Fibroblast of villous mesenchyme (primary cell): ENCODE data around the gene XAB2. TPM values are rescaled to one million over a fixed set of nuclear protein-coding genes. Genes with fewer than 3 reads are reported as not detected.

Experiments
- DNase-seq: peaks from one replicate; pipeline ENCODE4 v3.0.0-alpha.2; 2010; ENCODE audit warnings: low read depth
- H3K4me3 ChIP-seq: 2 replicates; pipeline ENCODE4 v1.5.1; 2011; ENCODE audit warnings: low read depth, mild to moderate bottlenecking, low read length
- CTCF ChIP-seq: IDR thresholded peaks from 2 replicates; pipeline ENCODE4 v1.5.1; 2012; ENCODE audit warnings: low read depth, mild to moderate bottlenecking, low read length; ENCODE audit not compliant: insufficient read depth
- total RNA-seq: library from RNA; depleted of rRNA; stranded (reverse); fragments of >200 nt; gene quantifications from 2 replicates; pipeline ENCODE4 v1.2.3, GENCODE V29; 2012

Gene XAB2
- total RNA-seq, 1 donor, result 32.0 TPM

GRCh38 chr19:7607874-7608560 is 21.3 kb downstream of the XAB2 start:
- TF ChIP-seq CTCF, result no peak
- H3K4me3 ChIP-seq, result no peak overlapping the region
- DNase-seq, result no peak

DNA sequence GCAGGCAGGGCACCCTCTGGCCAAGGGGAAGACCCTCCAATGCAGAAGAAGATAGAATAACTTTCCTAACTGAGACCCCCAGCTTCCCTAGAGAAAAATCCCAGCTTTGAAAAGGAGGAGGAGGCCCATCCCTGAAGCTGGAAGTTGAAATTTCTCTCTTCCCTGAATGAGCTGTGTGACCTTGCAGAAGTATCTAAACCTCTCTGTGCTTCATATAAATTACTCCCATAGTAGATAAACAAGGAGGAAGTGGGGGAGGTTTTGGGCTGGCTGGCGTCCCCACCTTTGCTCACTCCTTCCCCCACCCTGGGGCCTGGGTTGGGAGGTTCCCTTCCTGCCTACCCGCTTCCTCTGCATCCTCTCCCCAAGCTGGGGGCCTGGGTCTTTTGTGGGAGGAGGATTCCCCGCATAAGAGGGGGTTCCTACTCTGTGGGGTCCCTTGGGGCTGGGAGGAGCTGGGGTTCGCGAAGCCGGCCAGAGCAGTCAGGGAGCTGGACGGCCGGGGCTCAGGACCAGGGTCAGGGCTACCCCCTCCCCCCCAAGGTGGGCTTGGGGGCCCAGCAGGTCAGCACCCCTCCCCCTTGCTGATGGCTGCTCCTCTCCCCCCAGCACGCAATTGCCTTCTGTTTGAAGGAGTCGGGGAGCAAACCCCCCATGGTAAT is 22.0 kb downstream of the XAB2 start:
- DNase-seq, result no peak
- TF ChIP-seq CTCF, result no peak
- H3K4me3 ChIP-seq, result no peak overlapping the region

- H3K4me3 ChIP-seq, result no peak overlapping the region
- TF ChIP-seq CTCF, result no peak
Measured at GRCh38 chr19:7606289-7606688, 23.1 kb downstream of the XAB2 start.

DNA sequence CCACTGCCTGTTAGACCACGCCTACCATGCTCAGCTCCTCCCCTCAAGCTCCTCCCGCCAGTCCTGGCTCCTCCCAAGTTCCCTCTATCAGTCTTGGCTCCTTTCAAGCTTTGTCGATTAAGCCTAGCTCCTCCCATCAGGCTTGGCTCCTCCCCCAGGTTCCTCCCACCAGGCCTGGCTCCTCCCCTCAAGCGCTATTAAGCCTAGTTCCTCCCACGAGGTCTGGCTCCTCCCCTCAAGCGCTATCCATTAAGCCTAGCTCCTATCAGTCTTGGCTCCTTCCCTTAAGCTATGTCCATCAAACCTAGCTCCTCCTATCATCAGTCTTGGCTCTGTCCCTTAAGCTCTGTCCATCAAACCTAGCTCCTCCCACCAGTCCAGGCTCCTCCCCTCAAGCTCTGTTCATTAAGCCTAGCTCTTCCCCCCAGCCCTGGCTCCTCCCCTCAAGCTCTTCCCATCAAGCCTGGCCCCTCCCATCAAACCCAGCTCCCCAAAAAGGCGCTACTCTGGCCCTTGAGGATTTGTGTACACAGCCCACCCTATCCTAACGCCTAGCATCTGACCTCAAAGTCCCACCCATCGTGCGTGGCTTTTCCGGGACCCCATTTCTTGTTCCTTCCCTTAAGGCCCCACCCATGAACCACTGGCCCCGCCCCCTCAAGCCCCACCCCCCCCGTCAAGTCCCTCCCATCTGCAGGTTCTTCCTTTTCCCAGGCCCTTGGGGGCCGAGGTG is 23.7 kb downstream of the XAB2 start:
- no peak for TF ChIP-seq CTCF
- peak; percentile 13 for DNase-seq
- no peak overlapping the region for H3K4me3 ChIP-seq

More at GRCh38 chr19:7606289-7606688, 23.1 kb downstream of the XAB2 start:
- no peak for DNase-seq

- no peak overlapping the region for H3K4me3 ChIP-seq
- TF ChIP-seq CTCF, result no peak
- peak; percentile 44 for DNase-seq
Measured at GRCh38 chr19:7603919-7604318, 25.4 kb downstream of the XAB2 start.

- TF ChIP-seq CTCF, result no peak
- H3K4me3 ChIP-seq, result no peak overlapping the region
- DNase-seq, result peak; percentile 15
Measured at GRCh38 chr19:7602935-7603497, 26.3 kb downstream of the XAB2 start.
